B cell (primary cell): ENCODE measurements around the gene CD274. TPM values are rescaled to one million over a fixed set of nuclear protein-coding genes. Genes with fewer than 3 reads are reported as not detected.
"Not testable (repeated sequence)": the region's sequence is repeated elsewhere in the genome, so short reads cannot be mapped to it uniquely, and the experiment has no call there.

ENCODE experiments used
- ATAC-seq: fragments of 200-7000 bp; cut with Tn5 transposase; one replicate; pipeline ENCODE4 v1.10.0; 2021; ENCODE audit warnings: low read depth, mild to moderate bottlenecking, moderate number of reproducible peaks, moderate library complexity
- CTCF ChIA-PET: fragments of 350-600 bp; sonication (Branson Sonifier 250); formaldehyde crosslinking; loops from one replicate; lab custom pipeline; 2021; ENCODE audit warnings: antibody characterized with exemption, inconsistent platforms; lab: Charles Lee
- POLR2A ChIA-PET: fragments of 350-600 bp; sonication (Branson Sonifier 250); formaldehyde crosslinking; loops from one replicate; lab custom pipeline; 2021; ENCODE audit warnings: antibody characterized with exemption; lab: Charles Lee
- DNase-seq: peaks from one replicate; pipeline ENCODE4 v3.0.0; 2013
- H2AFZ ChIP-seq: 2 replicates; pipeline ENCODE4 v1.6.1; 2012; ENCODE audit warnings: mild to moderate bottlenecking, low read depth, low read length; ENCODE audit not compliant: insufficient read depth, poor library complexity, severe bottlenecking
- H3K27ac ChIP-seq, 2 donors: 1 replicate in 1 of 2; 2 replicates in 1 of 2; pipeline ENCODE4 v1.5.1; 2012 to 2013; ENCODE audit warnings: low read length in 2 of 2, mild to moderate bottlenecking in 2 of 2, moderate library complexity in 1 of 2
- H3K27me3 ChIP-seq, 4 experiments: fragments of 200-600 bp in 1 of 4; sonication (generic) in 1 of 4; replicated peaks in 1 of 4; 1 replicate in 2 of 4; 2 replicates in 2 of 4; pipeline versions ENCODE4 v1.6.1 to v1.7.0; 2013 to 2016; ENCODE audit warnings: low read length in 3 of 4, mild to moderate bottlenecking in 2 of 4, mixed read lengths in 1 of 4, moderate library complexity in 1 of 4; ENCODE audit not compliant: insufficient read depth in 4 of 4, control insufficient read depth in 3 of 4; ENCODE audit errors: control extremely low read depth in 1 of 4
- H3K36me3 ChIP-seq, 2 experiments: replicated peaks in 1 of 2; 1 replicate in 1 of 2; 2 replicates in 1 of 2; pipeline versions ENCODE4 v1.6.1 to v1.7.1; 2013; ENCODE audit warnings: low read length in 1 of 2; ENCODE audit not compliant: insufficient read depth in 2 of 2, control insufficient read depth in 1 of 2; ENCODE audit errors: control extremely low read depth in 1 of 2, extremely low read depth in 1 of 2
- H3K4me1 ChIP-seq, 2 donors: fragments of 200-600 bp in 1 of 2; sonication (generic) in 1 of 2; 1 replicate in 1 of 2; 2 replicates in 1 of 2; pipeline versions ENCODE4 v1.5.1 to v1.6.1; 2013 to 2017; ENCODE audit warnings: low read length in 2 of 2; ENCODE audit not compliant: control insufficient read depth in 2 of 2, insufficient read depth in 2 of 2
- H3K4me2 ChIP-seq: replicated peaks from 2 replicates; pipeline ENCODE3; 2012; ENCODE audit warnings: mild to moderate bottlenecking, low read depth, low read length; ENCODE audit not compliant: poor library complexity, severe bottlenecking
- H3K4me3 ChIP-seq, 5 experiments: fragments of 200-600 bp in 1 of 5; sonication (generic) in 1 of 5; 1 replicate in 3 of 5; 2 replicates in 2 of 5; pipeline versions ENCODE4 v1.5.1 to v1.7.0; 2011 to 2016; ENCODE audit warnings: low read length in 4 of 5, mild to moderate bottlenecking in 4 of 5, low read depth in 2 of 5, control low read depth in 1 of 5, moderate library complexity in 1 of 5; ENCODE audit not compliant: insufficient read depth in 1 of 5; ENCODE audit errors: control extremely low read depth in 1 of 5, extremely low read depth in 1 of 5
- H3K79me2 ChIP-seq: fragments of 200-600 bp; sonication (generic); one replicate; pipeline ENCODE4 v1.6.0; 2016; ENCODE audit warnings: low read length; ENCODE audit not compliant: control insufficient read depth, insufficient read depth
- H3K9ac ChIP-seq: fragments of 200-600 bp; sonication (generic); 2 replicates; pipeline ENCODE4 v1.6.1; 2017; ENCODE audit warnings: mild to moderate bottlenecking, low read length, moderate library complexity
- H3K9me3 ChIP-seq, 3 donors: one replicate each; pipeline versions ENCODE4 v1.6.1 to v1.7.1; 2013; ENCODE audit warnings: low read length in 2 of 3; ENCODE audit not compliant: control insufficient read depth in 2 of 3, insufficient read depth in 1 of 3; ENCODE audit errors: control extremely low read depth in 1 of 3
- H4K20me1 ChIP-seq: 2 replicates; pipeline ENCODE4 v1.6.0; 2012; ENCODE audit warnings: mild to moderate bottlenecking, low read length; ENCODE audit not compliant: insufficient read depth, control insufficient read depth, poor library complexity, severe bottlenecking
- H3K27ac Mint-ChIP-seq: one replicate; pipeline ENCODE4 v1.8.0; 2021; ENCODE audit warnings: mixed read lengths
- H3K27me3 Mint-ChIP-seq: one replicate; pipeline ENCODE4 v1.8.0; 2021; ENCODE audit warnings: mixed read lengths
- H3K4me1 Mint-ChIP-seq: one replicate; pipeline ENCODE4 v1.8.0; 2021; ENCODE audit warnings: mixed read lengths
- H3K4me3 Mint-ChIP-seq: one replicate; pipeline ENCODE4 v1.8.0; 2021; ENCODE audit warnings: mixed read lengths
- H3K9me3 Mint-ChIP-seq: one replicate; pipeline ENCODE4 v1.8.0; 2022; ENCODE audit warnings: mixed read lengths; ENCODE audit not compliant: insufficient read depth
- CTCF ChIP-seq: fragments of 200-600 bp; IDR thresholded peaks from one replicate; pipeline ENCODE4 v1.8.0; 2022; ENCODE audit warnings: antibody characterized with exemption, mild to moderate bottlenecking
- EZH2 ChIP-seq: IDR thresholded peaks from 2 replicates; pipeline ENCODE4 v1.6.1; 2012; ENCODE audit warnings: borderline replicate concordance, low read depth, mild to moderate bottlenecking, moderate library complexity, low read length; ENCODE audit not compliant: insufficient read depth, poor library complexity, severe bottlenecking
- WGBS: methylation state at CpG from one replicate; pipeline ENCODE4 v1.1.5; 2013; ENCODE audit warnings: missing lambda C conversion rate; ENCODE audit not compliant: insufficient coverage; 5-methylcytosine and 5-hydroxymethylcytosine counted together
- intact Hi-C: fragments of 100-400 bp; cut with micrococcal nuclease; formaldehyde crosslinking; loops from one replicate; pipeline ENCODE4 v1.10.0; 2022
- polyA plus RNA-seq: library from polyadenylated mRNA; depleted of rRNA; stranded (reverse); fragments of >200 nt; gene quantifications from 2 replicates; pipeline ENCODE4 v1.2.3, GENCODE V29; 2012
- total RNA-seq, 2 donors: library from RNA; stranded (reverse); fragments of 120-200 nt in 1 of 2; gene quantifications; 1 replicate in 1 of 2; 2 replicates in 1 of 2; pipeline versions ENCODE4 v1.2.3 to v1.2.4, GENCODE V29; 2013 to 2022

Gene CD274
- total and polyA plus RNA-seq, 2 donors (not counting 1 experiment from before 2014, with no cell fraction given) = 1.4 to 7.0 TPM

- no peak overlapping the region for H3K9ac ChIP-seq
- POLR2A ChIA-PET = no interaction called here
- no peak for TF ChIP-seq CTCF
- no peak for TF ChIP-seq EZH2
Observed at GRCh38 chr9:5470816-5471215, 20.5 kb downstream of the CD274 start.

GRCh38 chr9:5475611-5476010 lies 25.3 kb downstream of the CD274 start:
- H3K4me2 ChIP-seq, CTCF ChIA-PET, DNase-seq, H3K36me3 ChIP-seq, H3K9me3 Mint-ChIP-seq, POLR2A ChIA-PET, H4K20me1 ChIP-seq, intact Hi-C loops, H3K9me3 ChIP-seq, H3K4me1 ChIP-seq, H2AFZ ChIP-seq, H3K4me3 Mint-ChIP-seq, H3K27ac ChIP-seq, H3K27me3 ChIP-seq, H3K4me3 ChIP-seq, H3K9ac ChIP-seq, H3K79me2 ChIP-seq, H3K27ac Mint-ChIP-seq, H3K4me1 Mint-ChIP-seq, H3K27me3 Mint-ChIP-seq, ATAC-seq: not testable (repeated sequence)
- WGBS = no CpG with 5 or more reads among the region's 2 CpGs

More at GRCh38 chr9:5470816-5471215, 20.5 kb downstream of the CD274 start:
- Mint-ChIP-seq H3K27me3 (no peaks in the 10 kb centered on the region), H3K27ac (no peak overlapping the region), H3K4me1 (no peaks in the 10 kb centered on the region), H3K4me3 (no peak overlapping the region), H3K9me3 (no peaks in the 10 kb centered on the region)
- DNase-seq (no peak), ATAC-seq (no peak)
- Histone ChIP-seq H3K36me3 (no peaks in the 10 kb centered on the region), H3K4me2 (no peak overlapping the region), H3K27me3 (no peaks in the 10 kb centered on the region), H3K4me1 (no peaks in the 10 kb centered on the region), H3K9me3 (no peaks in the 10 kb centered on the region), H3K4me3 (no peak overlapping the region), H2AFZ (no peak overlapping the region), H3K79me2 (no peaks in the 10 kb centered on the region), H4K20me1 (no peaks in the 10 kb centered on the region), H3K27ac (no peak overlapping the region)
- 100% methylated on average over 1 of the region's 3 CpGs for WGBS
- CTCF ChIA-PET = no interaction called here
- intact Hi-C loops = no loop called here
